ENCODE results near the gene WIPF2. TPM values are rescaled to one million over a fixed set of nuclear protein-coding genes. Genes with fewer than 3 reads are reported as not detected.

Gene WIPF2
- total and polyA plus RNA-seq, 2 of the 8 experiments (the other 6 are each of a cell fraction or from before 2014, with no cell fraction given) = 6.9 to 25.3 TPM

GRCh38 chr17:40310882-40311391, 91.8 kb downstream of the WIPF2 start (continued):
- TF ChIP-seq BCL11A (IDR thresholded peaks at IDR 0.05; ENCODE audit: low read depth in 2 of 2, low read length in 2 of 2) (no peak), TBP (IDR thresholded peaks at IDR 0.05; ENCODE audit: low read depth, low read length) (no peak), POU5F1 (IDR thresholded peaks at IDR 0.05; ENCODE audit: low read depth, low read length) (no peak), BACH1 (IDR thresholded peaks at IDR 0.05; ENCODE audit: low read length) (no peak), CREB1 (IDR thresholded peaks at IDR 0.05) (no peak)
